Endothelial cell of umbilical vein (primary cell): ENCODE data around the gene C9.

Experiments used
- CTCF ChIP-seq, 2 donors: IDR thresholded peaks; 1 replicate in 1 of 2; 2 replicates in 1 of 2; pipeline ENCODE4 v1.5.1; 2011; ENCODE audit warnings: low read length in 2 of 2, mild to moderate bottlenecking in 2 of 2, moderate library complexity in 2 of 2, control low read depth in 1 of 2, inconsistent platforms in 1 of 2, low read depth in 1 of 2; ENCODE audit not compliant: insufficient read depth in 1 of 2; ENCODE audit errors: extremely low read depth in 1 of 2
- EZH2 ChIP-seq: IDR thresholded peaks from 2 replicates; pipeline ENCODE4 v1.6.1; 2012; ENCODE audit warnings: borderline replicate concordance, low read depth, mild to moderate bottlenecking, moderate library complexity, low read length, inconsistent platforms; ENCODE audit not compliant: severe bottlenecking
- JUN ChIP-seq: IDR thresholded peaks from 2 replicates; pipeline ENCODE4 v1.6.1; 2011; ENCODE audit warnings: borderline replicate concordance, low read depth; ENCODE audit not compliant: insufficient read length, insufficient read depth
- MAX ChIP-seq: IDR thresholded peaks from 2 replicates; pipeline ENCODE4 v1.6.1; 2011; ENCODE audit not compliant: insufficient read depth, insufficient read length
- POLR2A ChIP-seq: IDR thresholded peaks from 2 replicates; pipeline ENCODE4 v1.6.1; 2012; ENCODE audit warnings: low read depth, mild to moderate bottlenecking, control low read depth, low read length
- POLR2AphosphoS5 ChIP-seq: IDR thresholded peaks from 2 replicates; pipeline ENCODE4 v1.6.1; 2012; ENCODE audit warnings: low read depth, mild to moderate bottlenecking, control low read depth, low read length, moderate library complexity; ENCODE audit not compliant: insufficient read depth

- TF ChIP-seq CTCF (IDR thresholded peaks at IDR 0.05; ENCODE audit: extremely low read depth in 1 of 2, insufficient read depth in 1 of 2, low read depth in 1 of 2, low read length in 2 of 2): no peak
- TF ChIP-seq MAX: no peak
- no peak for TF ChIP-seq EZH2
- TF ChIP-seq POLR2A: no peak
- no peak for TF ChIP-seq JUN
- TF ChIP-seq POLR2AphosphoS5: no peak
Measured at GRCh38 chr5:39294736-39295135, 69.6 kb downstream of the C9 start.
